SK-N-SH (cell line): ENCODE data around the gene CR1. TPM values are rescaled to one million over a fixed set of nuclear protein-coding genes. Genes with fewer than 3 reads are reported as not detected.

Experiments used
- CTCF ChIA-PET: fragments of 300-600, 350-600 bp; formaldehyde crosslinking; extraction: SDS; loops from one replicate; lab custom pipeline; 2021; lab: Yijun Ruan, JAX
- POLR2A ChIA-PET: fragments of 350-600 bp; sonication (Branson Sonifier 250); formaldehyde crosslinking; extraction: SDS; loops from one replicate; lab custom pipeline; 2020; ENCODE audit warnings: antibody characterized with exemption, inconsistent platforms; lab: Yijun Ruan, JAX
- DNase-seq: peaks from one replicate; pipeline ENCODE4 v3.0.0; 2012
- H2AFZ ChIP-seq: fragments of 200-600 bp; sonication (generic); 2 replicates; pipeline ENCODE4 v1.8.1; 2016; ENCODE audit warnings: antibody characterized with exemption, mild to moderate bottlenecking, low read depth
- H3F3A ChIP-seq: fragments of 200-600 bp; sonication (generic); replicated peaks from 2 replicates; pipeline ENCODE3; 2016; ENCODE audit warnings: antibody characterized with exemption, mild to moderate bottlenecking; ENCODE audit not compliant: insufficient read depth
- H3K27ac ChIP-seq, 2 experiments: fragments of 200-500 bp in 1 of 2; fragments of 200-600 bp in 1 of 2; sonication (Bioruptor generic) in 1 of 2; sonication (generic), shearing (Covaris generic) in 1 of 2; 2 replicates each; pipeline versions ENCODE4 v1.5.1 to v1.6.1; 2014 to 2016; ENCODE audit warnings: low read depth in 2 of 2, inconsistent platforms in 1 of 2, low read length in 1 of 2, mild to moderate bottlenecking in 1 of 2, mixed read lengths in 1 of 2
- H3K27me3 ChIP-seq: fragments of 200-600 bp; sonication (generic), shearing (Covaris generic); 2 replicates; pipeline ENCODE4 v1.6.1; 2016; ENCODE audit warnings: mixed run types; ENCODE audit not compliant: insufficient read depth
- H3K36me3 ChIP-seq, 2 experiments: fragments of 200-500 bp in 1 of 2; fragments of 200-600 bp in 1 of 2; sonication (Bioruptor generic) in 1 of 2; sonication (generic) in 1 of 2; replicated peaks in 1 of 2; 2 replicates each; pipeline versions ENCODE3 to v1.5.1; 2014 to 2016; ENCODE audit warnings: low read length in 1 of 2, mild to moderate bottlenecking in 1 of 2; ENCODE audit not compliant: insufficient read depth in 2 of 2, control insufficient read depth in 1 of 2
- H3K4me1 ChIP-seq, 2 experiments: fragments of 200-500 bp in 1 of 2; fragments of 200-600 bp in 1 of 2; sonication (Bioruptor generic) in 1 of 2; sonication (generic), shearing (Covaris generic) in 1 of 2; 2 replicates each; pipeline versions ENCODE4 v1.5.1 to v1.6.1; 2014 to 2016; ENCODE audit warnings: low read depth in 1 of 2, low read length in 1 of 2, mixed run types in 1 of 2; ENCODE audit not compliant: insufficient read depth in 2 of 2, control insufficient read depth in 1 of 2
- H3K4me2 ChIP-seq: fragments of 200-600 bp; sonication (generic), shearing (Covaris generic); 2 replicates; pipeline ENCODE4 v1.6.1; 2017; ENCODE audit warnings: mixed run types
- H3K4me3 ChIP-seq, 2 experiments: fragments of 200-500 bp in 1 of 2; fragments of 200-600 bp in 1 of 2; sonication (Bioruptor generic) in 1 of 2; sonication (generic), shearing (Covaris generic) in 1 of 2; 2 replicates each; pipeline versions ENCODE4 v1.5.1 to v1.8.1; 2014 to 2016; ENCODE audit warnings: low read depth in 2 of 2, inconsistent platforms in 1 of 2, low read length in 1 of 2, mild to moderate bottlenecking in 1 of 2, mixed read lengths in 1 of 2, moderate library complexity in 1 of 2
- H3K79me2 ChIP-seq: fragments of 200-600 bp; sonication (generic); 2 replicates; pipeline ENCODE4 v1.8.1; 2017; ENCODE audit warnings: mild to moderate bottlenecking; ENCODE audit not compliant: insufficient read depth
- H3K9ac ChIP-seq: fragments of 200-600 bp; sonication (generic); 2 replicates; pipeline ENCODE4 v1.6.1; 2017; ENCODE audit warnings: mixed run types
- H3K9me2 ChIP-seq: fragments of 200-600 bp; sonication (generic); 2 replicates; pipeline ENCODE4 v1.6.1; 2017; ENCODE audit warnings: mixed run types
- H3K9me3 ChIP-seq: fragments of 200-600 bp; sonication (generic); 2 replicates; pipeline ENCODE4 v1.6.1; 2017; ENCODE audit warnings: mixed run types, mild to moderate bottlenecking, moderate library complexity
- H4K20me1 ChIP-seq: fragments of 200-600 bp; sonication (generic); 2 replicates; pipeline ENCODE4 v1.6.1; 2017; ENCODE audit warnings: mild to moderate bottlenecking, mixed run types; ENCODE audit not compliant: insufficient read depth
- ELF1 ChIP-seq: IDR thresholded peaks from 2 replicates; pipeline ENCODE4 v1.4.0; 2012
- EP300 ChIP-seq, 2 experiments: IDR thresholded peaks; 2 replicates each; pipeline versions ENCODE4 v1.4.0 to v1.6.1; 2012; ENCODE audit warnings: borderline replicate concordance in 1 of 2, low read depth in 1 of 2, low read length in 1 of 2
- EZH2phosphoT487 ChIP-seq: fragments of 200-600 bp; sonication (generic); IDR thresholded peaks from 2 replicates; pipeline ENCODE4 v1.6.1; 2017; ENCODE audit warnings: low read depth, mixed run types, mild to moderate bottlenecking, antibody characterized with exemption, moderate library complexity, borderline replicate concordance
- FOXM1 ChIP-seq: IDR thresholded peaks from 2 replicates; pipeline ENCODE4 v1.4.0; 2012; ENCODE audit warnings: low read depth, mild to moderate bottlenecking
- MEF2A ChIP-seq: IDR thresholded peaks from 2 replicates; pipeline ENCODE4 v1.4.0; 2012; ENCODE audit warnings: low read depth, borderline replicate concordance
- NFIC ChIP-seq: IDR thresholded peaks from 2 replicates; pipeline ENCODE4 v1.4.0; 2012; ENCODE audit warnings: borderline replicate concordance
- POLR2AphosphoS5 ChIP-seq: IDR thresholded peaks from 2 replicates; pipeline ENCODE4 v1.6.1; 2012; ENCODE audit warnings: low read depth, low read length
- RAD21 ChIP-seq: IDR thresholded peaks from 2 replicates; pipeline ENCODE4 v1.6.1; 2012; ENCODE audit warnings: mild to moderate bottlenecking, low read length
- RXRA ChIP-seq: IDR thresholded peaks from 2 replicates; pipeline ENCODE4 v1.4.0; 2012; ENCODE audit warnings: low read depth, mild to moderate bottlenecking, borderline replicate concordance
- SIN3A ChIP-seq: IDR thresholded peaks from 2 replicates; pipeline ENCODE4 v1.6.1; 2012; ENCODE audit warnings: low read depth, mild to moderate bottlenecking, low read length, moderate library complexity, borderline replicate concordance
- TCF12 ChIP-seq: IDR thresholded peaks from 2 replicates; pipeline ENCODE4 v1.4.0; 2012
- TEAD4 ChIP-seq: IDR thresholded peaks from 2 replicates; pipeline ENCODE4 v1.4.0; 2012; ENCODE audit warnings: mild to moderate bottlenecking, borderline replicate concordance; ENCODE audit not compliant: insufficient read depth
- YY1 ChIP-seq: IDR thresholded peaks from 2 replicates; pipeline ENCODE4 v1.4.0; 2012; ENCODE audit warnings: low read depth, mild to moderate bottlenecking
- WGBS: methylation state at CpG from one replicate; pipeline ENCODE4 v1.1.6; 2017; ENCODE audit warnings: low lambda C conversion rate; 5-methylcytosine and 5-hydroxymethylcytosine counted together
- polyA plus RNA-seq, 3 experiments: library from polyadenylated mRNA; depleted of rRNA; stranded (reverse); fragments of >200 nt; gene quantifications; 2 replicates each; pipeline ENCODE4 v1.2.3, GENCODE V29; 2012
- TF ChIP-seq, protein P1 (sequence below): IDR thresholded peaks from 2 replicates; pipeline ENCODE4 v1.4.0; 2012; ENCODE audit warnings: low read depth
- TF ChIP-seq, protein P2 (sequence below): fragments of 200-600 bp; sonication (generic); IDR thresholded peaks from 2 replicates; pipeline ENCODE4 v1.6.1; 2017; ENCODE audit warnings: antibody characterized with exemption, mild to moderate bottlenecking, moderate library complexity
- TF ChIP-seq, protein P3 (sequence below): IDR thresholded peaks from 2 replicates; pipeline ENCODE4; 2012
- TF ChIP-seq, protein P4 (sequence below): fragments of 150-350 bp; IDR thresholded peaks from 2 replicates; pipeline ENCODE4 v1.6.1; 2017; ENCODE audit warnings: antibody characterized with exemption, low read length, low read depth, borderline replicate concordance
- TF ChIP-seq, protein P5 (sequence below): fragments of 150-350 bp; IDR thresholded peaks from 2 replicates; pipeline ENCODE4 v1.6.1; 2016; ENCODE audit warnings: mild to moderate bottlenecking, low read depth, low read length

CR1 gene
- polyA plus RNA-seq, 1 of the 3 experiments (the other 2 are of a cell fraction): not detected

DNA sequence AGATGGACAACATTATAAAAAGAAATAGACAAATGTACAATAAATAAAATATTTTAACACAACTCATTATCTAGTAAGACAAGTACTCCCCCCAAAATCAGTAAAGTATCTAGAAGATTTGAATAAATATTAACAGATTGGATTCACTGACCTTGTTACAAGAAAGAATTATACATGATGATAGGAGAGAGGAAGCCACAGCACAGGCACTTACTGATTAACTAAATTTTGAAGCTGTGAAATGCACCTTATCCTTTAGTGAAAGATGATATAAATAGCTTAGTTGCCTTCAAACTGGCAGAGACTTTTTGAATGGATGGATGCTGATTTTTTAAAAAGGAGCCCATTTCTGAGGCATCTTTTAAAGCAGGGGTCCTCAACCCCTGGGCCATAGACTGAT lies 8.5 kb downstream of the CR1 start:
- H3F3A ChIP-seq: no peaks in the 10 kb centered on the region
- no peaks in the 10 kb centered on the region for H3K9me2 ChIP-seq
- H3K4me1 ChIP-seq: no peaks in the 10 kb centered on the region
- H4K20me1 ChIP-seq: no peaks in the 10 kb centered on the region
- no peak overlapping the region for H2AFZ ChIP-seq
- no peaks in the 10 kb centered on the region for H3K79me2 ChIP-seq
- POLR2A ChIA-PET: no interaction called here
- CTCF ChIA-PET: no interaction called here
- no peak overlapping the region for H3K27ac ChIP-seq
- H3K4me2 ChIP-seq: no peak overlapping the region
- TF ChIP-seq RAD21: no peak
- TF ChIP-seq, protein P1, sequence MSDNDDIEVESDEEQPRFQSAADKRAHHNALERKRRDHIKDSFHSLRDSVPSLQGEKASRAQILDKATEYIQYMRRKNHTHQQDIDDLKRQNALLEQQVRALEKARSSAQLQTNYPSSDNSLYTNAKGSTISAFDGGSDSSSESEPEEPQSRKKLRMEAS: no peak
- DNase-seq: no peak
- no peaks in the 10 kb centered on the region for H3K9me3 ChIP-seq
- H3K27me3 ChIP-seq: peaks cover 15% of the 10 kb centered on the region; the same call in 1 of the 2 replicates
- no peak overlapping the region for H3K9ac ChIP-seq
- H3K4me3 ChIP-seq: no peak overlapping the region
- H3K36me3 ChIP-seq: no peaks in the 10 kb centered on the region

DNA sequence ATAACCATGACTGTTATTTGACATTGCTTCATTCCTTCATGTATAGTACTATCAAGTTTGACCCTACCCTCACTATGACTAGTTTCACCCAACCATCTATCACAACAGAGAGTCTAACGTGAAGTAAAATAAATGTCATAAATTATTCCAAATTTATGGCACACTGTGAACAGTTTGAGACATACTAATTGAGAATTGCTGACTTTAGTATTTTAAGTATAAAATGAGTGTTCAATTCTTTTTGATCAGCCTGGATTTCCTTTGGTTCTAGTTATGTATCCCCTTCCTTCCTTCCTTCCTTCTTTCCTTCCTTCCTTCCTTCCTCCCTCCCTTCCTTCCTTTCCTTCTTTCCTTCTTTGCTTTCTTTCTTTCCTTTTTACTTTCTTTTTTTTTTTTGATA lies 14.5 kb downstream of the CR1 start:
- Histone ChIP-seq H2AFZ (no peak overlapping the region), H3F3A (no peaks in the 10 kb centered on the region), H4K20me1 (no peaks in the 10 kb centered on the region), H3K27me3 (peaks cover 17% of the 10 kb centered on the region; the same call in 1 of the 2 replicates), H3K36me3 (no peaks in the 10 kb centered on the region), H3K79me2 (no peaks in the 10 kb centered on the region), H3K4me1 (no peaks in the 10 kb centered on the region), H3K4me2 (no peak overlapping the region), H3K9ac (no peak overlapping the region)
- CTCF ChIA-PET: interaction anchor here (1.2 kb wide), 1 partner anchor 11 kb away, joined by 4 read pairs; no protein-coding TSS in a partner anchor
- POLR2A ChIA-PET: no interaction called here
- TF ChIP-seq, protein P1: no peak
- TF ChIP-seq, protein P2, sequence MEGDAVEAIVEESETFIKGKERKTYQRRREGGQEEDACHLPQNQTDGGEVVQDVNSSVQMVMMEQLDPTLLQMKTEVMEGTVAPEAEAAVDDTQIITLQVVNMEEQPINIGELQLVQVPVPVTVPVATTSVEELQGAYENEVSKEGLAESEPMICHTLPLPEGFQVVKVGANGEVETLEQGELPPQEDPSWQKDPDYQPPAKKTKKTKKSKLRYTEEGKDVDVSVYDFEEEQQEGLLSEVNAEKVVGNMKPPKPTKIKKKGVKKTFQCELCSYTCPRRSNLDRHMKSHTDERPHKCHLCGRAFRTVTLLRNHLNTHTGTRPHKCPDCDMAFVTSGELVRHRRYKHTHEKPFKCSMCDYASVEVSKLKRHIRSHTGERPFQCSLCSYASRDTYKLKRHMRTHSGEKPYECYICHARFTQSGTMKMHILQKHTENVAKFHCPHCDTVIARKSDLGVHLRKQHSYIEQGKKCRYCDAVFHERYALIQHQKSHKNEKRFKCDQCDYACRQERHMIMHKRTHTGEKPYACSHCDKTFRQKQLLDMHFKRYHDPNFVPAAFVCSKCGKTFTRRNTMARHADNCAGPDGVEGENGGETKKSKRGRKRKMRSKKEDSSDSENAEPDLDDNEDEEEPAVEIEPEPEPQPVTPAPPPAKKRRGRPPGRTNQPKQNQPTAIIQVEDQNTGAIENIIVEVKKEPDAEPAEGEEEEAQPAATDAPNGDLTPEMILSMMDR: no peak
- TF ChIP-seq EP300 (IDR thresholded peaks at IDR 0.05; ENCODE audit: borderline replicate concordance in 1 of 2, low read depth in 1 of 2, low read length in 1 of 2) (no peak), TEAD4 (no peak), EZH2phosphoT487 (no peak), TCF12 (no peak), YY1 (no peak), NFIC (no peak), POLR2AphosphoS5 (no peak), RAD21 (no peak), ELF1 (no peak), RXRA (no peak), FOXM1 (no peak), SIN3A (no peak), MEF2A (no peak)
- TF ChIP-seq, protein P3, sequence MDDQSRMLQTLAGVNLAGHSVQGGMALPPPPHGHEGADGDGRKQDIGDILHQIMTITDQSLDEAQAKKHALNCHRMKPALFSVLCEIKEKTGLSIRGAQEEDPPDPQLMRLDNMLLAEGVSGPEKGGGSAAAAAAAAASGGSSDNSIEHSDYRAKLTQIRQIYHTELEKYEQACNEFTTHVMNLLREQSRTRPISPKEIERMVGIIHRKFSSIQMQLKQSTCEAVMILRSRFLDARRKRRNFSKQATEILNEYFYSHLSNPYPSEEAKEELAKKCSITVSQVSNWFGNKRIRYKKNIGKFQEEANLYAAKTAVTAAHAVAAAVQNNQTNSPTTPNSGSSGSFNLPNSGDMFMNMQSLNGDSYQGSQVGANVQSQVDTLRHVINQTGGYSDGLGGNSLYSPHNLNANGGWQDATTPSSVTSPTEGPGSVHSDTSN: no peak
- TF ChIP-seq, protein P4, sequence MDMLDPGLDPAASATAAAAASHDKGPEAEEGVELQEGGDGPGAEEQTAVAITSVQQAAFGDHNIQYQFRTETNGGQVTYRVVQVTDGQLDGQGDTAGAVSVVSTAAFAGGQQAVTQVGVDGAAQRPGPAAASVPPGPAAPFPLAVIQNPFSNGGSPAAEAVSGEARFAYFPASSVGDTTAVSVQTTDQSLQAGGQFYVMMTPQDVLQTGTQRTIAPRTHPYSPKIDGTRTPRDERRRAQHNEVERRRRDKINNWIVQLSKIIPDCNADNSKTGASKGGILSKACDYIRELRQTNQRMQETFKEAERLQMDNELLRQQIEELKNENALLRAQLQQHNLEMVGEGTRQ: no peak
- TF ChIP-seq, protein P5, sequence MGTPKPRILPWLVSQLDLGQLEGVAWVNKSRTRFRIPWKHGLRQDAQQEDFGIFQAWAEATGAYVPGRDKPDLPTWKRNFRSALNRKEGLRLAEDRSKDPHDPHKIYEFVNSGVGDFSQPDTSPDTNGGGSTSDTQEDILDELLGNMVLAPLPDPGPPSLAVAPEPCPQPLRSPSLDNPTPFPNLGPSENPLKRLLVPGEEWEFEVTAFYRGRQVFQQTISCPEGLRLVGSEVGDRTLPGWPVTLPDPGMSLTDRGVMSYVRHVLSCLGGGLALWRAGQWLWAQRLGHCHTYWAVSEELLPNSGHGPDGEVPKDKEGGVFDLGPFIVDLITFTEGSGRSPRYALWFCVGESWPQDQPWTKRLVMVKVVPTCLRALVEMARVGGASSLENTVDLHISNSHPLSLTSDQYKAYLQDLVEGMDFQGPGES: no peak
- TF ChIP-seq, all 33 proteins: peak for 0
- H3K4me3 ChIP-seq: no peak overlapping the region
- no peak overlapping the region for H3K27ac ChIP-seq
- DNase-seq: no peak
- WGBS: 8% methylated on average over 1 of the region's 1 CpG
- no peaks in the 10 kb centered on the region for H3K9me3 ChIP-seq
- no peaks in the 10 kb centered on the region for H3K9me2 ChIP-seq
